ENCODE data around the gene HNRNPM.

The HNRNPM gene

GRCh38 chr19:8463365-8463764 is 18.6 kb downstream of the HNRNPM start:
- in situ Hi-C loops (cut with MboI; ENCODE audit: low sequenced_read_pairs, unreplicated experiment), result no loop called here
- no peak for TF ChIP-seq CTCF (IDR thresholded peaks at IDR 0.05; ENCODE audit: borderline replicate concordance, control extremely low read depth, extremely low read depth, insufficient read depth, missing control alignments)
- DNase-seq (ENCODE audit: low spot score), result no peak

GRCh38 chr19:8466018-8466417 is 21.2 kb downstream of the HNRNPM start:
- in situ Hi-C loops (cut with MboI; ENCODE audit: low sequenced_read_pairs, unreplicated experiment), result no loop called here
- DNase-seq (ENCODE audit: low spot score), result no peak
- no peak for TF ChIP-seq CTCF (IDR thresholded peaks at IDR 0.05; ENCODE audit: borderline replicate concordance, control extremely low read depth, extremely low read depth, insufficient read depth, missing control alignments)

GRCh38 chr19:8468124-8468523 is 23.3 kb downstream of the HNRNPM start:
- in situ Hi-C loops (cut with MboI; ENCODE audit: low sequenced_read_pairs, unreplicated experiment), result no loop called here
- TF ChIP-seq CTCF (IDR thresholded peaks at IDR 0.05; ENCODE audit: borderline replicate concordance, control extremely low read depth, extremely low read depth, insufficient read depth, missing control alignments), result no peak
- no peak for DNase-seq (ENCODE audit: low spot score)

- TF ChIP-seq CTCF (IDR thresholded peaks at IDR 0.05; ENCODE audit: borderline replicate concordance, control extremely low read depth, extremely low read depth, insufficient read depth, missing control alignments), result no peak
- in situ Hi-C loops (cut with MboI; ENCODE audit: low sequenced_read_pairs, unreplicated experiment), result no loop called here
- no peak for DNase-seq (ENCODE audit: low spot score)
Measured at GRCh38 chr19:8468761-8469373, 24.1 kb downstream of the HNRNPM start.

GRCh38 chr19:8469613-8470368 is 25.0 kb downstream of the HNRNPM start:
- DNase-seq (ENCODE audit: low spot score), result no peak
- no peak for TF ChIP-seq CTCF (IDR thresholded peaks at IDR 0.05; ENCODE audit: borderline replicate concordance, control extremely low read depth, extremely low read depth, insufficient read depth, missing control alignments)
- in situ Hi-C loops (cut with MboI; ENCODE audit: low sequenced_read_pairs, unreplicated experiment), result no loop called here

GRCh38 chr19:8473648-8474476 is 29.1 kb downstream of the HNRNPM start:
- in situ Hi-C loops (cut with MboI; ENCODE audit: low sequenced_read_pairs, unreplicated experiment), result no loop called here
- no peak for TF ChIP-seq CTCF (IDR thresholded peaks at IDR 0.05; ENCODE audit: borderline replicate concordance, control extremely low read depth, extremely low read depth, insufficient read depth, missing control alignments)
- DNase-seq (ENCODE audit: low spot score), result peak; percentile 73
